CD4-positive, alpha-beta T cell treated with Interleukin-6 for 4 hours (primary cell): ENCODE data around the gene COMTD1.
A peak's percentile ranks its signal among the peaks of the same experiment; 100 is the strongest.

ENCODE experiments used
- DNase-seq: peaks from one replicate; pipeline ENCODE4 v3.0.0-alpha.2; 2020; ENCODE audit warnings: mixed read lengths

COMTD1 gene

GRCh38 chr10:75235375-75236177 is at the start of gene COMTD1:
Gene COMTD1, minus strand, starts transcription at chr10:75235957. Its CDS starts 29 bp downstream, at chr10:75235928.
- peak; percentile 94 for DNase-seq

GRCh38 chr10:75283671-75284470 is 48.1 kb upstream of the COMTD1 start:
- no peak for DNase-seq

- no peak for DNase-seq
Measured at GRCh38 chr10:75283078-75283670, 47.4 kb upstream of the COMTD1 start.

GRCh38 chr10:75281974-75282373 is 46.2 kb upstream of the COMTD1 start:
- no peak for DNase-seq

- DNase-seq = no peak
Measured at GRCh38 chr10:75280236-75280635, 44.5 kb upstream of the COMTD1 start.

GRCh38 chr10:75276069-75276872 is 40.5 kb upstream of the COMTD1 start:
- DNase-seq = no peak

- DNase-seq = no peak
Measured at GRCh38 chr10:75272896-75273295, 37.1 kb upstream of the COMTD1 start.

- no peak for DNase-seq
Measured at GRCh38 chr10:75272094-75272493, 36.3 kb upstream of the COMTD1 start.

- no peak for DNase-seq
Measured at GRCh38 chr10:75269605-75270004, 33.8 kb upstream of the COMTD1 start.

GRCh38 chr10:75266945-75267344 is 31.2 kb upstream of the COMTD1 start:
- no peak for DNase-seq

GRCh38 chr10:75265856-75266255 is 30.1 kb upstream of the COMTD1 start:
- no peak for DNase-seq

- DNase-seq = no peak
Measured at GRCh38 chr10:75263806-75264205, 28.0 kb upstream of the COMTD1 start.

- DNase-seq = no peak
Measured at GRCh38 chr10:75261813-75262705, 26.3 kb upstream of the COMTD1 start.

GRCh38 chr10:75260990-75261389 is 25.2 kb upstream of the COMTD1 start:
- DNase-seq = no peak

- DNase-seq = no peak
Measured at GRCh38 chr10:75254739-75255138, 19.0 kb upstream of the COMTD1 start.

GRCh38 chr10:75253281-75254220 is 17.8 kb upstream of the COMTD1 start:
- no peak for DNase-seq

GRCh38 chr10:75250934-75251333 is 15.2 kb upstream of the COMTD1 start:
- no peak for DNase-seq

- DNase-seq = no peak
Measured at GRCh38 chr10:75247797-75248196, 12.0 kb upstream of the COMTD1 start.

GRCh38 chr10:75246506-75246905 is 10.7 kb upstream of the COMTD1 start:
- no peak for DNase-seq
